SU-DHL-6 (cell line): ENCODE data around the gene FGB.

Source experiments
- CTCF ChIP-seq: fragments of 200-600 bp; sonication (generic); IDR thresholded peaks from one replicate; pipeline ENCODE4 v1.5.1; 2017; ENCODE audit warnings: antibody characterized with exemption, mild to moderate bottlenecking, low read length, moderate library complexity; ENCODE audit not compliant: insufficient read depth, poor library complexity, severe bottlenecking
- EZH2phosphoT487 ChIP-seq: fragments of 200-600 bp; sonication (generic), shearing (Covaris generic); conservative IDR thresholded peaks from 2 replicates; pipeline ENCODE4 v1.6.1; 2018; ENCODE audit warnings: mild to moderate bottlenecking, antibody characterized with exemption, low read length, moderate library complexity, mixed read lengths

DNA sequence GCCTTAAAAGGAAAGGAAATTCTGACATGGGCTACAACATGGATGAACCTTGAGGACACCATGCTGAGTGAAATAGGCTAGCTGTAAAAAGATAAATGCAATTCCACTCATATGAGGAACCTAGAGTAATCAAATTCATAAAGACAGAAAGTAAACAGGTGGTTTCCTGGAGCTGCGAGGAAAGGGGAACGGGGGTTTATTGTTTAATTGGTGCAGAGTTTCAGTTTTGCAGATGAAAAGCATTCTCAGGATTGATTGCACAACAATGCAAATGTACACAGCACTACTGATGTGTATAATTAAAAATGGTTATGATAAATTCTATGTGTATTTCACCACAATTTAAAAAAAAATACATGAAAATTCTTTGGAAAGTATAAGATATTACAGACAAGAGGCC, 36.7 kb upstream of the FGB start:
- TF ChIP-seq CTCF (no peak), EZH2phosphoT487 (no peak)
